HPDE6-E6E7 (cell line): ENCODE results near the gene RNF44.

Experiments
- DNase-seq: peaks from one replicate; pipeline ENCODE4 v3.0.0; 2011; ENCODE audit warnings: missing footprints; ENCODE audit errors: extremely low spot score

Gene RNF44

GRCh38 chr5:176535664-176536131 lies 1.5 kb downstream of the RNF44 start:
- DNase-seq = no peak

GRCh38 chr5:176535101-176535663 lies 2.0 kb downstream of the RNF44 start:
- DNase-seq = no peak

DNA sequence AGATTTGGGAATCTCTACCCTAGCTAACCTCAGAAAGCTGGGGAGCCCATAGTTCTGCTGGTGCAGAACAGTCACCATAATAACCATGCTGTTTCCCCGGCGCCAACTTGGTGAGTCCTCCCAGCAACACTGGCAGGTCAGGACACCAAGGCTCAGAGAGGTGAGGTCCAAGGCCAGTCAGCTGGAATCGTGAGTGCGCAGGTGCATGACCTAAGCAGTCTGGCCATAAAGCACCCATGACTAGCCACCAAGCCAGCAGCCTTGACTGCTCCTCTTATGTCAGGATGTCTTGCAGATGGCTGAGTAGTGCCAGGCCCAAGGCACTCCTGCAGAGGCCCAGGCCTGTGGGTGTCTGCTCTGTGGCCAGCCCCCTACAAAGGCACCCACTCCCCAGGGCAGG lies 2.6 kb downstream of the RNF44 start:
- no peak for DNase-seq

DNA sequence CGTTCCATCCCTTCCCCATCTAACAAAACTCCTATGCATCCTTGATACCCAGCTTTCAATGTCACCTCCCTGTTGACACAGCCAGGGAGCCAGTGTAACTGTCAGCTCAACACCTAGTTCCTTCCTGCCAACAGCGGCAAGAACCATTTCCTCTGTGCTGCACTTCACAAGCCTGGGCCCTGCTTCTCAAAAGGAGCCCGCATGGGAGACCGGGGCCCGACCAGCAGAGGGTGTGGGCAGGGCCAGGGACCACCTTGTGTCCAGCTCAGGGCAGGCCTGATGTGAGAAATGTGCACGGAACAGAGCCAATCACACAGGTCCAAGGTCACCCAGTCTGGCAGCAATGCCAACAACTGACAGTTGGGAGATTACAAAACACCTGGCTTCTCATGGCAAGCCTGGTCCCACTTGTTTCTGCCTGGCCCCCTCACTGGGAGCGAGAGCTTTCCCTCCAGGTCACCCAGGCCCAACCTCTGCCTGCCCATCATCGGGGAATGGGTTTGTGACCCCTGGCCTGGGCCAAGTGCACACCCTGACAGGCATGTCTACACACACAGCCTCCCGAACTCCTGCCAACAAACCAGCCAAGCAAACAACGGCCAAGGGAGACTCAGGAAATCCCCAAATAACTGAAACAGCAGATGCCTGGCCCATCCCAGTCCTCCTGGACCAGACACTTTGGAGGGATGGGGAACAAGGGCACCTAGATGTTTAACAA lies 3.1 kb downstream of the RNF44 start:
- no peak for DNase-seq

- DNase-seq = no peak
These were observed 3.8 kb downstream of the RNF44 start for GRCh38 chr5:176533390-176533789.

- no peak for DNase-seq
These were observed 4.4 kb downstream of the RNF44 start for GRCh38 chr5:176532795-176533194.

GRCh38 chr5:176531902-176532493 lies 5.2 kb downstream of the RNF44 start:
- DNase-seq = no peak

- no peak for DNase-seq
These were observed 6.0 kb downstream of the RNF44 start for GRCh38 chr5:176530983-176531901.

GRCh38 chr5:176530393-176530982 lies 6.7 kb downstream of the RNF44 start:
- no peak for DNase-seq

GRCh38 chr5:176529741-176530141 lies 7.5 kb downstream of the RNF44 start:
- DNase-seq = no peak

GRCh38 chr5:176529116-176529740 lies 8.0 kb downstream of the RNF44 start:
- DNase-seq = no peak

DNA sequence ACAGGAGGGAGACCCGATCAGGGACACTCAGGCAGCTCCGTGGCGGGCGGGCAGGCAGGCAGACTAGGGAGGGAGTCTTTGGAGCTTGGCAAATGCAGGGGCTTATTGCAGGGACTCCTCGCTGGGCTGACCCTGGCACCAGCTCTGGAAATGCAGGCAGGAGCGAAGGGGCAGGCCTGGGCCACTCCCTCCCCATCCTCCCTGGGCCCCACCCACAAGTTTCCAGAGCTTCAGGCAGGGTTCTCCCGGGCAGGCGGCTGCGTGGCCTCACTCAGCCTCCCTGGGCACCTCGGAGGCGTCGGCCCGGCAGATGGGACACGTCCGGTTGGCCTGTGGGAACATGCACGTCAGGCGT lies 8.5 kb downstream of the RNF44 start:
- no peak for DNase-seq

DNA sequence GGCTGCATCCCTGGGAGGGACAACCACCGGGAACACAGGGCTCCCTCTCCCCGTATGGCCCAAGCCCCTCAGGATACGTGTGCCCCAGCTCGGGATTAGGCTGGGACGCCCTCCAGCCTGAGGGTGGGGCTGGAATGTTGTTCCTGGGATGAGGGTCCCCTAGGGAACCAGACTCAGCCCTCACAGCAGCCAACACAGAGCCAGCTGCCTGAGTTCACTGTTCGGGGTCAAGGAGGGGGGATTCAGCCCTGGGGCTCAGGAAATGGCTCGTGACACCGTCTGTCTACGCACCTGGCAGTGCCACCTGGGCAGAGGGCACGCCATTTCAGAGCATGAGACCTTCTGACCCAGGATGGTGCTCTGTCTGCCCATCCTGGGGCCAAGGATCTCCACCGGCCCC lies 8.9 kb downstream of the RNF44 start:
- DNase-seq = no peak

GRCh38 chr5:176527246-176528222 lies 9.7 kb downstream of the RNF44 start:
- DNase-seq = no peak

DNA sequence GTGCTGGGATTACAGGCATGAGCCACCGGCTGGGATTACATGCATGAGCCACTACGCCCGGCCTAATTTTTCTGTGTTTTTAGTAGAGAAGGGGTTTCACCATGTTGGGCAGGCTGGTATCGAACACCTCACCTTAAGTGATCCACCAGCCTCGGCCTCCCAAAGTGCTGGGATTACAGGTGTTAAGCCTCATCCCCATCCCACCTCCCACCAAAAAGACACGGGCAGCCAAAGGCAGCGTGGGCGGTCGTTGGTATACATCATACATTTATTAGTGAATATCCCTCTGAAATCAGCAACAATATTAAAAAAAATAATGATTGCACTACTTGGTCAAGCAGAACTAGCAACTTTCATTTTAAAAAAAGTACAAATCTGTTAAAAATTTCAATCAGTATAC lies 10.7 kb downstream of the RNF44 start:
- no peak for DNase-seq

DNA sequence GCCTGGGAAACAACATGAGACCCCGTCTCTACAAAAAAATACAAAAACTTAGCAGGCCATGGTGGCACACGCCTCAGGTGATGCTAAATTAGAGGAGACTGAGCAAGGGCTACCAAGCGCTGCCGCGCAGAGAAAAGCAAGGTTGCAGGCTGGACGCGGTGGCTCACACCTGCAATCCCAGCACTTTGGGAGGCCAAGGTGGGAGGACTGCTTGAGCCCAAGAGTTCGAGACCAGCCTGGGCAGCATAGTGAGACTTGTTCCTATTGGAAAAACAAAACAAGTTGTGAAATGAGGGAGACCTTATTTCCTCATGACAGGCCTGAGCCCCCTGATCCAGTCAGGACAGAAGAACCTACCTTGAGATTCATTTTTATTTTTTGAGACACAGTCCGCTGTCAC lies 11.5 kb downstream of the RNF44 start:
- DNase-seq = no peak

- DNase-seq = no peak
These were observed 12.2 kb downstream of the RNF44 start for GRCh38 chr5:176524987-176525386.

DNA sequence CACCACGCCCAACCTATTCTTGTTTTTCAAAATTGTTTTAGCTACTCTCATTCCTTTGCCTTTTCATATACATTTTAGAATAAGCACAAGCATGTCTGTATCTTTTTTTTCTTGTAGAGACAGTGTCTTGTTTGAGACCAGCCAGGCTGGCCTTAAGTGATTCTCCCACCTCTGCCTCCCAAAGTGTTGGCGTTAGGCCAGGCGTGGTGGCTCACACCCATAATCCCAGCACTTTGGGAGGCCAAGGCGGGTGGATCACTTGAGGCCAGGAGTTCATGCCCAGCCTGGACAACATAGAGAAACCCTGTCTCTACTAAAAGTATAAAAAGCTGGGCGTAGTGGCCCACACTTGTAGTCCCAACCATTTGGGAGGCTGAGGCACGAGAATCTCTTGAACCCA lies 13.1 kb downstream of the RNF44 start:
- no peak for DNase-seq

DNA sequence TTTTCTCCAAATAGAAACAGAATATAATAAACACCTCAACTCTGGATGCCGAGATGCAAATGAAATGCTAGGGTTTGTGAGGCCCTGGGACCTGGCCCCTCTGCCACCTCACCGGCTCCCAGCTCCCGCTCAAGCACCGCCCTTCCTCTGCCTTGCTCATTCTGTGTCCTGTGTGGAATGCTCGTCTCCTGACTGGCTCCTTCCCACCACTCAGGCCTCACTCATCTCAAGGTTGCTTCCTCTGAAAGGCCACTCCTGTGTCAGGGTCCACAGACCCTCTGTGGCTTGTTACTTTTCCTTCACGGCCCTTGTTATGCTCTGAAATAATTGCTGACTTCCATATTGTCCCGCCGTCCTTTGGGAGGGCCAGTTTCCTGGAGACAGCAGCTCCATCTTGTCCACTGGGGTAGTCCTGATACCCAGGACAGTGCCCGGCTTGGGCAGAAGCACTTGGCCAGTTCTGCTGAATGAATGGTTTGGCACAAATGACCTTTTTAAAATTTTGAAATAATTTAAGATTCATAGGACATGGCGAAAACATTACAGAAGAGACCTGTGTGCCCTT lies 15.4 kb downstream of the RNF44 start:
- DNase-seq = no peak

GRCh38 chr5:176521286-176521685 lies 15.9 kb downstream of the RNF44 start:
- DNase-seq = no peak
